ENCODE results near the gene GRIK4. TPM values are rescaled to one million over a fixed set of nuclear protein-coding genes. Genes with fewer than 3 reads are reported as not detected.

GRIK4 gene
- total RNA-seq, 2 experiments from 2014 or later, result 0.06 TPM; not detected in 1

DNA sequence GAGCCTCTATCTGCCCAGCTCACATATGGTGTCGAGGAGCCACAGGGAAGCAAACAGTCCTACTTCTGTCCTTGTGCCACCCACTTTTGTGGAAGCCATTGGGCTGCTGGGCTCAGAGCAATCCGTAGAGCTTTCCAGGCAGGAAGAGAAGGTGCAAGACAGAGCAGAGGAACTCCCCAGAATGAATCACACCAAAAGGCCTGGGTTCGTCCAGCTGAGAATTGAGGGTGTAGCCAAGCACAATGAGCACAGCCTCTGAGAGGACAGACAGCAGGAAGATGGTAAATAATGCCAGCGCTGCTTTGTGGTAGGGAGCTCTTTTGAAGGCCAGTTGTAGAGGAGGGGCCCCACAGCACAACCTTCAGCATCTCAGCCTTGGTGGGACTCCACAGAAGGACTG is 237.8 kb downstream of the GRIK4 start:
- H3K79me2 ChIP-seq (ENCODE audit: insufficient read depth, low read depth, low read length), result no peaks in the 10 kb centered on the region
- intact Hi-C loops (cut with micrococcal nuclease; ENCODE audit: unreplicated experiment), result no loop called here

DNA sequence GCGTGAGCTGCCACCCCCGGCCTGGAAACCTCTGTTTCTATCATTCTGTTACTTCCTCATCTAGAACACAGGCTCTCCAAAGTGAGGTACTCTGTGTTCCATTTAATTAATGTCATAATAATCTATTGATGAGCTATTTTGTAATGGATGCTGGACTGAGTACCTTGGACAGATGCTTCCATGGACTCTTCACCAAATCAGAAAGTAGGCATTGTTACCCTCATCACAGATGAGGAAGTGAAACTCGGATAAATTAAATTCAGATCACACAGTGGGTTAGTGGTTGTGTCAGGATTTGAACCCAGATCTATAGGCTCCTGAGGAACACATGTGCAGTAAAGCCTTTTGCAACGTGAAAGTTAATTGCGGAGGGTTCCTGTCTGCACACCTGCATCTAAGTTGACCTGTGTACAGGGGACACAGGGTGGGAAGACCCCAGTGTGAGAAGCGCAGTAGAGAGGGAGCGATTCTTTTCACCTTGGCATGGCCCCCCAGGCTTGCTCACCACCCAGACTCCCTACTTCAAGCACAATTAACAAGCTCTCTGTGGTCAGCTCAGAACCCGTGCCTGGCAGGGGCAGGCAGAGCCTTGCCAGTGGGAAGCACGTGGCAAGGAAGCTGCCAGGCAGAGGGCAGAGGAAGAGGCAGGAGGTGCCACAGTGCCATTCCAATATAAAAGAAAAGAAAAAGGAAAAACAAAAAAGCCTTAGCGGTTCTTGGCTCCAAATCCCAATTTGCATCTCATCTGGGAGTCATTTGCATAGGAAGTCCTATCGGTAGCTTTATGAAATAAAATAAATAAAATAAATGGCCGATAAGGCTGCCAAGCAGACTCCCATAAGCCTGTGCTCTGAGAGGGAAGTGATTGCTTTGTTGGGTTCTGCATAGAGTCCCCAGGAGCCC is 239.3 kb downstream of the GRIK4 start:
- no peak overlapping the region for H3K27ac ChIP-seq (ENCODE audit: low read depth, low read length, poor library complexity, severe bottlenecking)
- no peaks in the 10 kb centered on the region for H3K36me3 ChIP-seq (ENCODE audit: insufficient read depth, low read length)
- H3K79me2 ChIP-seq (ENCODE audit: insufficient read depth, low read depth, low read length), result no peaks in the 10 kb centered on the region
- no peaks in the 10 kb centered on the region for H3K9me3 ChIP-seq (ENCODE audit: low read length)
- H3K4me1 ChIP-seq (ENCODE audit: insufficient read depth, low read length, poor library complexity, severe bottlenecking), result no peaks in the 10 kb centered on the region
- intact Hi-C loops (cut with micrococcal nuclease; ENCODE audit: unreplicated experiment), result no loop called here
- H3K4me2 ChIP-seq (ENCODE audit: low read length), result no peak overlapping the region
- peak; percentile 36 for DNase-seq (ENCODE audit: low spot score)
- H4K20me1 ChIP-seq (ENCODE audit: insufficient read depth, low read length), result no peaks in the 10 kb centered on the region
- no TSS peak for BruUV-seq (replicated peaks)
- CTCF ChIA-PET (ENCODE audit: unreplicated experiment), result no interaction called here
- H3K9me2 ChIP-seq (ENCODE audit: insufficient read depth, low read length), result no peaks in the 10 kb centered on the region
- H3K4me3 ChIP-seq (ENCODE audit: low read depth, low read length, poor library complexity, severe bottlenecking), result no peak overlapping the region
- POLR2A ChIA-PET, result interaction anchor here (1.4 kb wide), 1 partner anchor 17 kb away, joined by 3 read pairs; no protein-coding TSS in a partner anchor
- no peak for TF ChIP-seq EZH2phosphoT487 (IDR thresholded peaks at IDR 0.05; ENCODE audit: borderline replicate concordance, low read depth, low read length)
- TF ChIP-seq, protein P1, sequence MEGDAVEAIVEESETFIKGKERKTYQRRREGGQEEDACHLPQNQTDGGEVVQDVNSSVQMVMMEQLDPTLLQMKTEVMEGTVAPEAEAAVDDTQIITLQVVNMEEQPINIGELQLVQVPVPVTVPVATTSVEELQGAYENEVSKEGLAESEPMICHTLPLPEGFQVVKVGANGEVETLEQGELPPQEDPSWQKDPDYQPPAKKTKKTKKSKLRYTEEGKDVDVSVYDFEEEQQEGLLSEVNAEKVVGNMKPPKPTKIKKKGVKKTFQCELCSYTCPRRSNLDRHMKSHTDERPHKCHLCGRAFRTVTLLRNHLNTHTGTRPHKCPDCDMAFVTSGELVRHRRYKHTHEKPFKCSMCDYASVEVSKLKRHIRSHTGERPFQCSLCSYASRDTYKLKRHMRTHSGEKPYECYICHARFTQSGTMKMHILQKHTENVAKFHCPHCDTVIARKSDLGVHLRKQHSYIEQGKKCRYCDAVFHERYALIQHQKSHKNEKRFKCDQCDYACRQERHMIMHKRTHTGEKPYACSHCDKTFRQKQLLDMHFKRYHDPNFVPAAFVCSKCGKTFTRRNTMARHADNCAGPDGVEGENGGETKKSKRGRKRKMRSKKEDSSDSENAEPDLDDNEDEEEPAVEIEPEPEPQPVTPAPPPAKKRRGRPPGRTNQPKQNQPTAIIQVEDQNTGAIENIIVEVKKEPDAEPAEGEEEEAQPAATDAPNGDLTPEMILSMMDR (conservative IDR thresholded peaks at IDR 0.05; ENCODE audit: low read length), result no peak
- no peak overlapping the region for H2AFZ ChIP-seq (ENCODE audit: low read length)

More for the DNA sequence above, 237.8 kb downstream of the GRIK4 start:
- Histone ChIP-seq H3K4me2 (ENCODE audit: low read length) (no peak overlapping the region), H3K9me3 (ENCODE audit: low read length) (no peaks in the 10 kb centered on the region), H2AFZ (ENCODE audit: low read length) (no peak overlapping the region), H3K4me3 (ENCODE audit: low read depth, low read length, poor library complexity, severe bottlenecking) (no peak overlapping the region), H4K20me1 (ENCODE audit: insufficient read depth, low read length) (no peaks in the 10 kb centered on the region), H3K36me3 (ENCODE audit: insufficient read depth, low read length) (no peaks in the 10 kb centered on the region), H3K4me1 (ENCODE audit: insufficient read depth, low read length, poor library complexity, severe bottlenecking) (no peaks in the 10 kb centered on the region), H3K27ac (ENCODE audit: low read depth, low read length, poor library complexity, severe bottlenecking) (no peak overlapping the region), H3K9me2 (ENCODE audit: insufficient read depth, low read length) (no peaks in the 10 kb centered on the region)
- ChIA-PET CTCF (ENCODE audit: unreplicated experiment) (no interaction called here), POLR2A (no interaction called here)
- TF ChIP-seq, protein P1 (conservative IDR thresholded peaks at IDR 0.05; ENCODE audit: low read length), result no peak
- TF ChIP-seq EZH2phosphoT487 (IDR thresholded peaks at IDR 0.05; ENCODE audit: borderline replicate concordance, low read depth, low read length), result no peak
- no peak for DNase-seq (ENCODE audit: low spot score)
- no TSS peak for BruUV-seq (replicated peaks)

DNA sequence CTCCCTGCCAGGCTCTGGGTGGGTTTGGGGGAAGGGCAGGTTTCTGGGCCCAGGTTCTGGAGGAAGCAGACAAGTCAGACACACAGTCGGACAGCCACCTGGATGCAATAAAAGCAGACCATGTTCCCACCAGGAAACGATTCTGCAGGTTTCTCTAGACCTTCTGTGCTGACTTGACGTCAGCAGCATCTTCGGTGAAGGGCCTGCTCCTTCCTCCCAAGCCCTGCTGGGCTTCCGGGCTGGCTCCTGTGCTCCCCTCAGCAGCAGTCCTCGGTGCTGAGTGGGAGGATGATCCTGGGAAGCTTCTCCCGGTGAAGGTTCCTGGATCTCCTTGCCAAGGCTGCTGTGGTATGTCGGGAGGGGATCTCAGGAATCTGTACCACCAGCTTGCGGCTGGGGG is 240.0 kb downstream of the GRIK4 start:
- Histone ChIP-seq H4K20me1 (ENCODE audit: insufficient read depth, low read length) (no peaks in the 10 kb centered on the region), H2AFZ (ENCODE audit: low read length) (no peak overlapping the region), H3K79me2 (ENCODE audit: insufficient read depth, low read depth, low read length) (no peaks in the 10 kb centered on the region), H3K36me3 (ENCODE audit: insufficient read depth, low read length) (no peaks in the 10 kb centered on the region), H3K27ac (ENCODE audit: low read depth, low read length, poor library complexity, severe bottlenecking) (no peak overlapping the region), H3K4me2 (ENCODE audit: low read length) (no peak overlapping the region), H3K9me3 (ENCODE audit: low read length) (no peaks in the 10 kb centered on the region), H3K4me3 (ENCODE audit: low read depth, low read length, poor library complexity, severe bottlenecking) (no peak overlapping the region), H3K4me1 (ENCODE audit: insufficient read depth, low read length, poor library complexity, severe bottlenecking) (no peaks in the 10 kb centered on the region), H3K9me2 (ENCODE audit: insufficient read depth, low read length) (no peaks in the 10 kb centered on the region)
- POLR2A ChIA-PET, result no interaction called here
- CTCF ChIA-PET (ENCODE audit: unreplicated experiment), result no interaction called here
- intact Hi-C loops (cut with micrococcal nuclease; ENCODE audit: unreplicated experiment), result no loop called here
- DNase-seq (ENCODE audit: low spot score), result no peak
- BruUV-seq (replicated peaks), result no TSS peak
- no peak for TF ChIP-seq EZH2phosphoT487 (IDR thresholded peaks at IDR 0.05; ENCODE audit: borderline replicate concordance, low read depth, low read length)

Data from OCI-LY7 (cell line).